AG04449 (cell line): ENCODE data around the gene CRYBA2.

ENCODE experiments used
- CTCF ChIA-PET: fragments of 350-600 bp; formaldehyde crosslinking; extraction: SDS; loops from one replicate; lab custom pipeline; 2021; ENCODE audit warnings: antibody characterized with exemption; lab: Yijun Ruan, JAX
- POLR2A ChIA-PET: fragments of 400-600, 350-600 bp; formaldehyde crosslinking; extraction: SDS; loops from one replicate; lab custom pipeline; 2020; ENCODE audit warnings: antibody characterized with exemption, inconsistent platforms; lab: Yijun Ruan, JAX
- DNase-seq: peaks from one replicate; pipeline ENCODE4 v3.0.0-alpha.2; 2010; ENCODE audit warnings: low read depth, low spot score
- H3K4me3 ChIP-seq: 2 replicates; pipeline ENCODE4 v1.5.1; 2011; ENCODE audit warnings: low read depth, mild to moderate bottlenecking, control low read depth, low read length
- TF ChIP-seq, protein P1 (sequence below): IDR thresholded peaks from one replicate; pipeline ENCODE4 v1.5.1; 2011; ENCODE audit warnings: mild to moderate bottlenecking, moderate library complexity, low read length, control low read depth, inconsistent platforms; ENCODE audit not compliant: insufficient read depth; ENCODE audit errors: missing control alignments

CRYBA2 gene

GRCh38 chr2:219002395-219003266 lies 9.4 kb upstream of the CRYBA2 start:
- H3K4me3 ChIP-seq: no peak overlapping the region
- ChIA-PET POLR2A (no interaction called here), CTCF (interaction anchor here (0.7 to 13.5 kb wide), 14 partner anchors 7 to 156 kb away, joined by 3 to 118 read pairs (median 4); partner anchors contain the start of gene CRYBA2)
- TF ChIP-seq, protein P1, sequence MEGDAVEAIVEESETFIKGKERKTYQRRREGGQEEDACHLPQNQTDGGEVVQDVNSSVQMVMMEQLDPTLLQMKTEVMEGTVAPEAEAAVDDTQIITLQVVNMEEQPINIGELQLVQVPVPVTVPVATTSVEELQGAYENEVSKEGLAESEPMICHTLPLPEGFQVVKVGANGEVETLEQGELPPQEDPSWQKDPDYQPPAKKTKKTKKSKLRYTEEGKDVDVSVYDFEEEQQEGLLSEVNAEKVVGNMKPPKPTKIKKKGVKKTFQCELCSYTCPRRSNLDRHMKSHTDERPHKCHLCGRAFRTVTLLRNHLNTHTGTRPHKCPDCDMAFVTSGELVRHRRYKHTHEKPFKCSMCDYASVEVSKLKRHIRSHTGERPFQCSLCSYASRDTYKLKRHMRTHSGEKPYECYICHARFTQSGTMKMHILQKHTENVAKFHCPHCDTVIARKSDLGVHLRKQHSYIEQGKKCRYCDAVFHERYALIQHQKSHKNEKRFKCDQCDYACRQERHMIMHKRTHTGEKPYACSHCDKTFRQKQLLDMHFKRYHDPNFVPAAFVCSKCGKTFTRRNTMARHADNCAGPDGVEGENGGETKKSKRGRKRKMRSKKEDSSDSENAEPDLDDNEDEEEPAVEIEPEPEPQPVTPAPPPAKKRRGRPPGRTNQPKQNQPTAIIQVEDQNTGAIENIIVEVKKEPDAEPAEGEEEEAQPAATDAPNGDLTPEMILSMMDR: peak; percentile 53
- no peak for DNase-seq

- H3K4me3 ChIP-seq: no peak overlapping the region
- ChIA-PET CTCF (interaction anchor here (0.7 to 13.5 kb wide), 14 partner anchors 7 to 157 kb away, joined by 3 to 118 read pairs (median 4); partner anchors contain the start of gene CRYBA2), POLR2A (no interaction called here)
- DNase-seq: no peak
- TF ChIP-seq, protein P1: no peak
Measured at GRCh38 chr2:219001577-219002394, 8.6 kb upstream of the CRYBA2 start.

DNA sequence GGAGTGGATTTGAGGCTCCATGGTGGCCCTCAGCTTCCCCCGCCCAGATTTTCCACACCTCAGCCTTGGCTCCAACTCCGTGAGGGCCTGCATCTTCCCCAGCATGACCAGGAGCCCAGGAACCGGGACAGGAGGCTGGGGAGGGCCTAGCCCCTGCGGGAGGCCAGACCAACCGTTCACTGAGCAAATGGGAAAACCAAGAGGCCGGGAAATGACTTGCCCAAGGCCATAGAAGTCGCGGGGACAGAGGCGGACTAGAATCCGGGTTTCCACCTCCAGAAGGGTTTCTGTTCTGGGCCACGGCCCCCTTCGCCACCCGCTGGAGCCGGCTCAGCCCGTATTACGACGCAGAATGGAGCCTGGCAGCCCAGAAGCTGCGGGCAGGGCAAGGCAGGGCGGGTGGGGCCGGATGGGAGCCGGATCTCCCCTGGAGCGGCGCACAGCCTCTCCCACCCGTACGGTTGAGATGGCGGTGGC lies 7.9 kb upstream of the CRYBA2 start:
- H3K4me3 ChIP-seq: no peak overlapping the region
- no peak for DNase-seq
- CTCF ChIA-PET: interaction anchor here (0.8 to 13.5 kb wide), 4 partner anchors 9 to 158 kb away, joined by 3 to 118 read pairs (median 7); no protein-coding TSS in a partner anchor
- TF ChIP-seq, protein P1: no peak
- POLR2A ChIA-PET: no interaction called here

DNA sequence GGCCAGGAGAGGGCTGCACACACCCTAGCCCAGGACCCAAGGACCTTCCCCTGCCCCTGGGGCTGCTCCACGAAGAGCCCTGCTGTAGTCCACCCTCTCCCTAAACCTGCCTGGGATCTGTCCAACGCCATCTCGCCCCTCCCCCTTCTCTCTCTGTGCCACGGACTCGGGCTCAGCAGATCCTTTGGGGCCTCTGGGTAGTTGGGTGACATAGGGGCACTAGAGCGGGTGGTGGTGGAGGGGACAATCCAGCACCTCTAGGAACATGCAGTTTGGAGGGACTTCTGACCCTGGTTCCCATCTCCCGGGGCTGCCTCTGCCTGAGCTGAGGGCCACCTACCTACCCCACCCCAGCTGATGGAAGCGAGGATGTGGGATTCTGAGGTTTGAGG lies 7.3 kb upstream of the CRYBA2 start:
- ChIA-PET CTCF (interaction anchor here (2.9 kb wide), 1 partner anchor 154 kb away, joined by 10 read pairs; no protein-coding TSS in a partner anchor), POLR2A (no interaction called here)
- DNase-seq: no peak
- H3K4me3 ChIP-seq: no peak overlapping the region
- TF ChIP-seq, protein P1: no peak

DNA sequence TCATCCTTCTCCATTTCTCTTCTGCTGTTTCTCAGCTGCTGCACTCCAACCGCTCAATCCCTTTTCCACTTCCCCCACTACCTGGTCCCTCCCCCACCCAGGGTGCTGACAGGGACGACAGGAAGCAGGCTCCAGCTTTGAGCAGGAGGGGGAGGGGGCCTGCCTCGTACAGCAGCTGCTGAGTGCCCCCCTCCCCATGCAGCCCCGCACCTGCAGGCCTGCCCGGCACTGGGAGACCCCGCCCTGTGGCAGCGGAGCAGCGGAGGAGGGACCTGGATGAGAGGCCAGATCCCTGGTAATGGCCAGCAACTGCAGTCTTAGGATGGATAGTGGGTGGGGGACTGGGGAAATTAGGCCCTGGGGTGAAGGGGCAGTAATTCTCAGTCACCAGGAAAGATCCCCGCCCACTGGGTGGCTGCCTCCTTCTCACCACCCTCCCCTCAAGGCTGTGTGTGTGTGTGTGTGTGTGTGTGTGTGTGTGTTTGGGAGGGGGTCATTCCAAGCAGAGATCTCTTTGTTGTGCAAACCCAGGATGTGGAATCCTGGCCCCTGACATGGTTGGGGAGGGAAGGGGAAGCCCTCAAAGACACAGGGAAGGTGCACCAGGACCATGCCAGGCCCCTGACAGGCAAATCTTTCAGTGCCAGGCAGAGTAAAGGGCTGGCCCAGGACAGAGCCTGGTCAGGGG lies 6.8 kb upstream of the CRYBA2 start:
- no peak for DNase-seq
- ChIA-PET POLR2A (no interaction called here), CTCF (interaction anchor here (0.8 to 2.9 kb wide), 2 partner anchors 123 to 155 kb away, joined by 3 to 10 read pairs; no protein-coding TSS in a partner anchor)
- H3K4me3 ChIP-seq: no peak overlapping the region
- TF ChIP-seq, protein P1: no peak
